Ishikawa (cell line): Measurements from ENCODE around the gene SLC7A6.

Experiments
- CREB1 ChIP-seq: IDR thresholded peaks from 2 replicates; pipeline ENCODE4 v1.6.1; 2012; ENCODE audit warnings: low read depth
- EP300 ChIP-seq: IDR thresholded peaks from 2 replicates; pipeline ENCODE4 v1.6.1; 2012; ENCODE audit warnings: borderline replicate concordance
- TCF12 ChIP-seq: IDR thresholded peaks from 2 replicates; pipeline ENCODE4 v1.6.1; 2012; ENCODE audit warnings: low read depth

DNA sequence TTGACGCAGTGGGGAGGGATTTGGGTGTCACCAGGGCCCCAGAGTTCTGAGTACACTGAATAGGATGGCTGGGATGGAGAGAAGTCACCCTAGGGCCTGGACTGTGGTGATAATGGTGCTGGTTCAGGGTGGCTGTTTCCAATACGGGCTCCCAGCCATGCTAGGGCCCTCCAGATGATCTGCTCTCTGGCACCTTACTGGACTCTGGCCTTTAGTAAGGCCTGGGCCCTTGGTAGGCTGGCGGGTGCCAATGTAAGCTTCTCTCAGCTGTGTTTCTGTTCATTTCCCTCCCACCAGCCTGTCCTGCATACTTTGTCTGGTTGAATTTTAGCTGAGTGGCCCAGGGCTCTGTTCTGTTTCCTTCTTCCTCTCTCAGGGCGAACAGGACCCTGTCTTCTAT is 16.4 kb upstream of the SLC7A6 start:
- TF ChIP-seq TCF12: no peak
- TF ChIP-seq EP300: no peak
- no peak for TF ChIP-seq CREB1
